Activated CD4-positive, alpha-beta T cell treated with anti-CD3 and anti-CD28 coated beads, Interleukin-10, Interleukin-2, amounts not matched to agents 100 ng/mL and 50 ng/mL, durations not matched to agents 16 hours and 8 hours (primary cell): Measurements from ENCODE around the gene DYNLL2.
"Not testable (repeated sequence)": the region's sequence is repeated elsewhere in the genome, so short reads cannot be mapped to it uniquely, and the experiment has no call there.

Experiments
- DNase-seq: peaks from one replicate; pipeline ENCODE4 v3.0.0-alpha.2; 2020

The DYNLL2 gene

DNA sequence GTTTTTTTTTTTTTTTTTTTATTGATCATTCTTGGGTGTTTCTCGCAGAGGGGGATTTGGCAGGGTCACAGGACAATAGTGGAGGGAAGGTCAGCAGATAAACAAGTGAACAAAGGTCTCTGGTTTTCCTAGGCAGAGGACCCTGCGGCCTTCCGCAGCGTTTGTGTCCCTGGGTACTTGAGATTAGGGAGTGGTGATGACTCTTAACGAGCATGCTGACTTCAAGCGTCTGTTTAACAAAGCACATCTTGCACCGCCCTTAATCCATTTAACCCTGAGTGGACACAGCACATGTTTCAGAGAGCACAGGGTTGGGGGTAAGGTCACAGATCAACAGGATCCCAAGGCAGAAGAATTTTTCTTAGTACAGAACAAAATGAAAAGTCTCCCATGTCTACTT lies 10.0 kb upstream of the DYNLL2 start:
- not testable (repeated sequence) for DNase-seq

DNA sequence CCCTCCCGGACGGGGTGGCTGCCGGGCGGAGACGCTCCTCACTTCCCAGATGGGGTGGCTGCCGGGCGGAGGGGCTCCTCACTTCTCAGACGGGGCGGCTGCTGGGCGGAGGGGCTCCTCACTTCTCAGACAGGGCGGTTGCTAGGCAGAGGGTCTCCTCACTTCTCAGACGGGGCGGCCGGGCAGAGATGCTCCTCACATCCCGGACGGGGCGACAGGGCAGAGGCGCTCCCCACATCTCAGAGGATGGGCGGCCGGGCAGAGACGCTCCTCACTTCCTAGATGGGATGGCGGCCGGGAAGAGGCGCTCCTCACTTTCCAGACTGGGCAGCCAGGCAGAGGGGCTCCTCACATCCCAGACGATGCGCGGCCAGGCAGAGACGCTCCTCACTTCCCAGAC lies 8.8 kb upstream of the DYNLL2 start:
- not testable (repeated sequence) for DNase-seq

DNA sequence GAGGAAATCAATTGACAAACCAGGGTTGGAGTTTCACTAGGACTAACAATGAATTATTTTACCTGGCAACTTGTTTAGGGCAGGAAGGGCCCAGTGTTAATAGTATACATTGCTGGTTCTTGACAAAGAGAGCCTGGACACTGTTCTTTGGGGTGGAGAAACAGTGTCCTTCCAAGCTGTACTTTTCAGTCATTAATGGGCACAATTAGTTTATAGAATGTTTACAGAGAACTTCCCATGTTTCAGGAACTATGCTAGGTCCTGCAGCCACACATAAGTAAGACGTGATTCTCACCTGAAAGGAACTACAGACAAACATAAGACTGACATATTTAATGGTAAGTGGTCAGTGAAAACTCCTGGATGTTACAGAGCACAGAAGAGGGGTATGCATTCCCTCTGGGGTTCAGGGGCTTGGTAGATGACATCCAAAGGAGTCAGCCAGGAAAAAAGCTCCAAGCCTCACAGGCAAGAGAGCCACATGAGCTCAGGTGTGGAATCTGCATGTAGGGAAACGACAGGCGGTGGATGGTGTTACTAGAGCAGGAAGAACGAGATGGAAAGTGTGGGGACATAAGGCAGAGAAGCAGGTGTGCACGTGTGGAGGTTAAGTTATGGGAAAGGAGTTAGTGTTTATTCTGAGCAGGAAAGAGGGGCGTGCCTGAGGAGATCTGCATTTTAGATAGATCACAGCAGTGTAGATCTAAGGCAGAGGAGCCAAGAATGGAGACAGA lies 3.8 kb upstream of the DYNLL2 start:
- no peak for DNase-seq

DNA sequence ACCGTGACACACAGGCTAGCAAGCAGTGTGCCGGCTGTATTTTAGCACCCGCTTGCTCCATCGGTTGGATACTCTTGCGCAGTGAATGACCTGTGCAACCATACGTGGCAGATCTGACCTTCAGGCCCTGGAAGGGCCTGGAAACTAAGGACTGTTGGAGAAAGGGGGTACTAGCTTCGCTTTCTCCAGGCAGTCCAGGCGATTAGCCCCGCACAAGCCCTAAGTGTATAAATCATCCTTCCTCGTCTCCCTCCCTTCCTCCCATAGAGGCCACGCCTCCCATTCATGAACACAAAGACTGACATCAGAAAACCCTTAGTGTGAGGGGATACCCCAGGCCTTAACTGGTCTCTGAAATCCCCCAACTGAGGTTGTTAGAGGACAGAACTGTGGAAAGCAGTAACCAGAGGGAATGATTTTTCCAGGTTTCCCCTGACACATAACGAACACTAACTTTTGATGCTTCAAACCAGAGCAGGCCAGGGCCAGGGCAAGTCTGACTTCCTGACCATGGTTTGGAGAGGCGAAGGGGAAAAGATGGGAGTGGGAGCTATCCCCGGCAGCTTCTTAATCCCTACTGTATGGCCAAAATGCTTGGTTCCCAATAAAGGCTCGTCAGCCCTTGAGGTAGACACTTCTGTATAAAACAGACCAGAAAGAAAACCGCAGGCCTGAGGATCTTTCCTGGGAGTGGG lies 1.4 kb upstream of the DYNLL2 start:
- DNase-seq: no peak

DNA sequence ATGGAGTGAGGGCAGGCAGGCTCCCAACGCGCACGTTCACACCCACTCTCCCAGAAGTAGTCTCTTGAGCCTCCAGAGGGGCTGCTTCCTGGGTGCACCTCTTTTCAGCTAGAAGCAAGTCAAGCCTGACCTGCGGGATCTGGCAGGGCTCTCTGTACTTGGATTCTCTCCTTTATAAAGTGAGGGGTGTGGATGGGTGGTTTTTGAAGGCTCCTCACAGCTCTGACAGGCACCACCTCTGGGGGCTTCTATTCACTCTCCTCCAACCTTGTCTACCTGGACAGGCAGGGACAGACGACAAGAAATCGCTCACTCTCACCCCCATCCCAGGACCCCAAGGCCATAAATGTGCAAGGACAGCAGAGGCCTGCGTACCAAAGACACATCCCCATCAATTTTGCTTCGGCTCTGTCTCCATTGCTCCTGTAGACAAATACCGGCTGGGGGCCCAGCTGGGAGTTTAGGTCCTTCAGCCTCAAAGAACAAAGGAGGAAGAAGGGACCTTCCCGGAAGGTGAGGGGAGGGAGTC lies 814 bp upstream of the DYNLL2 start:
- no peak for DNase-seq

DNA sequence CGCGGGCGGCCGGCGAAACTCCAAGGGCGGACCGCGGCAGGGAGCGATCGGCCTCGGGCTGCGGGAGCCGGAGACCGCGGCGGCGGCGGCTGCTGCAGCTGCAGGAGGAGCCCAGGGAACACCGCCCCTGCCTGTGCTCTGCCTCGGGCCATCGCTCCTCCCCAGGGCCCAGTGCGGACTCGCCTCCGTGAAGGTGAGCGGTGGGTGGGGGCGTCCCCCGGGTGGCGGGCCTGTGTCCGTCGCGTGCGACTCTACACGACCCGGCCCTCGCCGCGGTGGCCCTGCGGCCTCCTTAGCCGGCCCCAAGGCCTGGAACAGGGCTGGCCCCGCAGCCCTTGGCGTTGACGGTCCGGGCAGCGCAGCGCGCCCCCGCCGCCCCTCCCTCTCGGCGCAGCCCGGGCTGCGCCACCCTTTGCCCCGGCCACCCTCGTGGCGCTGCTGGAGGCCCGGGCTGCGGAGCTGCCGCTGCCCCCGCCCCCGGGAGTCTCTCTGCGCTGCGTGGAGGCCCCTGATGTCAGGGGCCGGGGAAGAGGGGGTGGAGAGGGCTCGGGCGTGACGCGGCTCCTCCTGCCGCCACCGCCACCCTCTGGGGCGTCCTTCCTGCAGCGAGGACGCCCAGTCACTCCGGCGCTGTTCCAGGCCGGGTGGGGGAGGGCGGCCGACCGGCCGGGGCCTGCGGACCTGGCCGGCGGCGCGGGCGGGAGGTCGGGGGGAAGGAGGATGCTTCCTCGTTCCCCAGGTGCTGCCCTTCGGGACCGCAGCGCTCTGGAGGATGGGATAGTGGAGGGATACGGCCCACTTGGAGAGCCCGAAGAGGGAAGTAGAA lies 485 bp downstream of the DYNLL2 start:
- DNase-seq: peak; percentile 71

DNA sequence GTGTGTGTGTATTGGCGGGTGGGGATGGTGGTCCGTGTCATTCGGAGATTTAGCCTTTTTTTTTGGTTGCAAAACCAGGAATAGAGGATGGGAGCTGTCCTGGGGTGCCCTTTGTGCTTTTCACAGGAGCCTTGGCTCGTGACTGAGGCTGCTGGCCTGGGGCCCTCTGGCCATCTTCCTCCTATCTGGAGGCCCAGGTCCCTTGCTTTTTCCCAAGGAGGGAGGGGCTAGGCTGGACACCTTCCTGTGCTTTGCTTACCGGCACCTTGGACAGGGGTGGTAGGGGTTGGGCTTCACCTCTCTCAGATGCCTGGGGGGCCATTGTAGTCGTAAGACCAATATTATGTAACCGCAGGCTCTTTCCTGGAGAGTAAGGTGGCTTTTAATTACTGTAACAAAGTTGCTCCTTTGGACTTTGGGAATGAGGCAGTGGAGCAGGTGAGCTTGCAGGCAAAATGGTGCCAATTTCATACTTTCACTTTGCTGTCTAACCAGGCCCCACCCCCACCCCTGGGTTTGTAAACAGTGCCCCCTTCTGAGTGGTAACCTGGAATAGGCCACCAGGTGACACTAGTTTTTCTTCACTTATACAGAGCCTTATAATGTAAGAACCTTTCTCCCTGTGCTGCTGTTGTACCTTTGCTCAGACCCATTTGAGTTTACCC lies 1.2 kb downstream of the DYNLL2 start:
- DNase-seq: peak; percentile 56

DNA sequence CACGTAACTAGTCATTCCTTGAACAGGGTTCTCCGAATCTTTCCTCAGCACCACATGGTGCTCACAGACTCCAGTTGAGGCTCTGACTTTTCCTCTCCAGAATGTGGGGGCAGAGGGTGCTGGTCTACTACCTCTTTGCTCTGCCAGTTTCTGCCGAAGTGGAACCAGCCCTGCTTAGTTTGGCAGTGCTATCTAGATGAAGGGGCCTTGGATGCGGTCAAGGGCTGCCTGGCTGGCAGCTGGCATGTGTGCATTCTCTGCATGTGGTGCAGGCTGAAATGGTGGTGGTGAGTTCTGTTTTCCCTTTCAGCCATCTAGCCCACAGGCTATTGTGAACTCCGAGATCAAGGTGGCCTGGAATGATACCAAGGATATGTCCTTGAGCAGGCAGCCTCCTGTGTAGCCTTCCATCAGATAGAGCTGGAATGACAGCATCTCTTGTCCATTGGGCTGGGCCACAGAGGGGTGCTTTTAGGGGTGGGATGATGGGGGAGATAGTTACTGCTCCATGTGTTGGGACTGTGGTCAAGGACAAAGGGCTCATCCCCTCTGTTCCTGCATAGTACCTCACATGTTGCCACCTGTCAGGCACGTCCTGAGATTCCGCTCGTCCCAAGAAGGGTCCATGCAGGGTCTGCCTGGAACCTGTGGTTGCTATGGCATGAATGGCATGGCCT lies 2.0 kb downstream of the DYNLL2 start:
- DNase-seq: no peak

DNA sequence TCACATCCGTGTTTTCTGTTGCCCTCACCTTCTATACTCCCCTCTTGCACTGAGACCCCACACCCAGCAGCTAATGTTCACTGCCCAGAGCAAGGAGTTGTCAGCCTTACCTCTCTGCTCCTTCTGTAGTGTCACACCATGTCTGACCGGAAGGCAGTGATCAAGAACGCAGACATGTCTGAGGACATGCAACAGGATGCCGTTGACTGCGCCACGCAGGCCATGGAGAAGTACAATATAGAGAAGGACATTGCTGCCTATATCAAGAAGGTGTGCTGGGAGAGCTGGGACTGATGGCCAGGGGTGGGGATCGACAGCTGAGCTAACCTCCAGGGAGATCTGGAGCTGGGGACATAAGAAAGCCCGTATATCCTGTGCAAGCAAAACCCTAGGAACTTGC lies 3.7 kb downstream of the DYNLL2 start:
- no peak for DNase-seq

DNA sequence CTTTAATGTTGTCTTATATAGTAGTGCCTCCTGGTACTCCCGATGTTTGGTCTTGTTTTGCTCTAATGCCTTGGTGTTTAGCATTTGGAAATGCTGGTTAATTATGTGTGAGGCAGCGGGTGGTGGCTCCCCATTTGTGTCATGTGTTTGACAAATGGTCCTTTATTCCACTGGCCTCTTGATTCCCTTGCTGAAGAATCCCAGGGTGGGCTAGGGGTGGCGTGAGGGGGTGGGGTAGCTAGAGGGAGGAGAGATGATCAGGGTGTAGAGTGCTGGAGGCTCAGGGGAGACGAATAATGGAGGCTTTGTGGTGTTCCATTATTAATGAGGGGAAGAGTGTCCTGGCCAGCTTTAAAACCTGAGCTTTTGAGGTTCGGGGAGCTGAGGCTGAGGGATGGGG lies 5.4 kb downstream of the DYNLL2 start:
- DNase-seq: no peak

DNA sequence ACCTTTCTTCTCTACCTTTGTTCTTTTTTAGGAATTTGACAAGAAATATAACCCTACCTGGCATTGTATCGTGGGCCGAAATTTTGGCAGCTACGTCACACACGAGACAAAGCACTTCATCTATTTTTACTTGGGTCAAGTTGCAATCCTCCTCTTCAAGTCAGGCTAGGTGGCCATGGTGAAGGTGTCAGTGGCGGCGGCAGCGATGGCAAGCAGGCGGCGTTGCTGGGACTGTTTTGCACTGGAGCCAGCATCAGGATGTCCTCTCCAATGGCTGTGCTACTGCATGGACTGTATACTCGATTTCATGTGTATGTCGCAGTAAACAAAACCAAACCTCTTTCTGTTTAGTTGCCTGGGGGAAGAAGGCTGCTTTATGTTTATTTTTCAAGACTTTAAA lies 5.9 kb downstream of the DYNLL2 start:
- no peak for DNase-seq

DNA sequence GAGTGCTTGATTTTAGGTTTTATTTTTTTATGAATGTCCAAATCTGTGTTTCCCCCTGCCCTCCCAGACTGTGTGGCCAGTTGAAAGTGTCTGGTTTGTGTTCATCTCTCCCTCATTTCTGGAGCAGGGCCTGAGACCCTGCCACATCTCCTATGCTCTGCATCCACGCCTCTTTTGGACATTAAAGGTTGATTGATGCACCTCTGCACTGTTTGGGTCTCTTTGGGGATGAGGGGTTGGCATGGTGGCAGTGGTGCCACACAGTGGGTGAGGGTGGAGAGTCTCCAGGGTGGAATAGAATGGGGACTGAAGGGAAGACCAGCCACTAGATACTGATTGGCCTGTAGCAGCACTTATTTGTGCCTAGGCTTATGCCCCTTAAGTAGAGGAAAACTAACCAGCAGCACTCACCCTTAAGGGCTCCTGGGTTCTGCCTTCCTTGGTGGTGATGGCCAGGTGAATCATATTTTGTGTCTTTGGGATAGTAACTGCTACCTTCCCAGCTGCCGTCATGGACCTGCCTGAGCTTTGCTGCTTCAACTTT lies 7.9 kb downstream of the DYNLL2 start:
- no peak for DNase-seq

DNA sequence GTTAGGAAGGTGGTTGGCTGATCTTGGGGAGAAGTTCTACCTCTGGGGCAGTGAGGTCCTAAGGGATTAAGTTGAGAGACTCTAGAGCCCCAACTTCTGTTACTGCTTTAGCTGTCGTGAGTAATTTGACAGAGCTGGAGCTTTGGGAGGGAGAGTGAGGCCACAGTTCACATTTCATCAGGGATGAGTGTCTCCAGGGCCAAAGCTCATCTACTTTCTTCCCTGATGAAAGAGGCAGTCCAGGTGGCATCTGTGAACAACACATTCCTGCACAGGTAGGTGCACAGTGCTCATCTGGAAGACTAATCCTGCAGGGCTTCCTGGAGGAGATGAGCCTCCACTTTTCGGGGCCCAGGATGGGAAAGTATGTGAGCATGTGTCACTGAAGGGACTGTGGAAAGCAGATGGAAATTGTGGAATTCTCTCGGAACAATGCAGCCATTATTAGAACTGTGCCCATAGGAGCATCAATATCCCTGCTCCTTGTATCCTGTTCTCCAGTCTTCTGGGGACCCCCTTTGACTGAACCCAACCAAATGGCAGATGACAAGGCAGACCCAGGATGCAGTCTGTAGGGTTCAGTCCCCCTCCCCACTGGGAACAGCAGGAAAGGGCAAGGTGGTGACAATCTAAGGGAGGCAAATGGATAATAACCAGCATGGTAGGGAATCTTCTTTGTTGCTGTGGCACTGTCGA lies 9.0 kb downstream of the DYNLL2 start:
- DNase-seq: no peak

DNA sequence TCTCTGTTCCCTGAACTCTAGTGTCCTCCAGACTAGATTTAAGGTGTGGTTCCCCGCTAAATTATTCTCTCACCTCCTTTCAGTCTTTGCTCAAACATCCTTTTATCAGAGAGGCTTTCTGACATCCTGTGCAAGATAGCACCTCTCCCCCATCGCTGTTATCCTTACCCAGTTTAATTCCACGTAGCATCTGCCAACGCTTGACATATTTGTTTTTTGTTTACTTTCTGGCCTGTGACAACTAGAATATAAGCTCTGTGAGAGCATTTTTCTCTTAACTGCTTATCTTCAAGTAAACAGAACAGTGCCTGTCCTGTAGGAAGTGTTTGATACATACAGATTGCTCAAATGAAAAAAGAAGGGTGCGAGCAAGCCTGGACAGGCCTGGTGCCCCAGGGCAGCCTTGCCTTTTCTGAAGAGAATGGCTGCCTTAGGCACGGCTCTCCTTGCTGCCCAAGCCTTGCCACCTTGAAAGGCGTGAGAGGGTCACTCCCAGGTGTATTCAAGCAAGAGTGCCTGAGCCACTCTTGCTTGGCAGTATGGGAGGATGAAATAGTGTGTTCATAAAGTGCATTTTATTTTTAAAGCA lies 9.7 kb downstream of the DYNLL2 start:
- DNase-seq: no peak

DNA sequence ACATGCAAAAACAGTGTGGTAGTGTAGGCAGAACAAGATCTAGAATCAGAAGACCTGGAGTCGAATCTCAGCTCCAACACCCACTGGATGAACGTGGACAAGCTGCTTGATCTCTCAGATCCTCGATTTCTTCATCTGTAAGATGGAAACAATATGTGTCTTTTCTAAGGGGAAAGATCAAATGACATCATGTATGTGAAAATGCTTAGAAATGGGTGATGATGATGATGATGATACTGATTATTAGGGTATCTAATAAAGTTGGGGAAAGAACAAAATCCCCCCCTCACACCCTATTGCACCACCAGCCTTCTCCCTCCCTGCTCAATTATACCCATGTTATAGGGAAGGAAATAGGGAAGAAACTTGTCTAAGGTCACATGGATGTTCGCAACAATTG lies 10.9 kb downstream of the DYNLL2 start:
- DNase-seq: no peak

DNA sequence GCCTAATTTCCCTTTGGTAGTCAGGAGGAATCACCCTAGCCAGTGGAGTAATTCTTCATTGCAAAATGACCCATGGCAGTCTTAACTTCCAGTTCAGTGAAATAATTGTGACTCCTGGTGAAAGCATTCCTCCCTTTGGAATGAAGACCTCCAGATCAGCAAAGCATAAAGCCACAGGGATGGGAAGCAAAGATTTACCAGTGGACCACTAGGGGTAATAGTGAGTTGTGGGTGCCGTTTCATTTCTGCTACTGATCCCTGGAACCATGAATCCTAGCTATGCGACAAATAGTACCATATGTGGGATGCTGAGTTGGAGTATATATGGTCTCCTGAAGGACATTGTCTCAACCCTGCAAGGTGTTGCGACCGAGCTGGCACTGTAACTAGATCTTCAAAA lies 13.7 kb downstream of the DYNLL2 start:
- DNase-seq: no peak

DNA sequence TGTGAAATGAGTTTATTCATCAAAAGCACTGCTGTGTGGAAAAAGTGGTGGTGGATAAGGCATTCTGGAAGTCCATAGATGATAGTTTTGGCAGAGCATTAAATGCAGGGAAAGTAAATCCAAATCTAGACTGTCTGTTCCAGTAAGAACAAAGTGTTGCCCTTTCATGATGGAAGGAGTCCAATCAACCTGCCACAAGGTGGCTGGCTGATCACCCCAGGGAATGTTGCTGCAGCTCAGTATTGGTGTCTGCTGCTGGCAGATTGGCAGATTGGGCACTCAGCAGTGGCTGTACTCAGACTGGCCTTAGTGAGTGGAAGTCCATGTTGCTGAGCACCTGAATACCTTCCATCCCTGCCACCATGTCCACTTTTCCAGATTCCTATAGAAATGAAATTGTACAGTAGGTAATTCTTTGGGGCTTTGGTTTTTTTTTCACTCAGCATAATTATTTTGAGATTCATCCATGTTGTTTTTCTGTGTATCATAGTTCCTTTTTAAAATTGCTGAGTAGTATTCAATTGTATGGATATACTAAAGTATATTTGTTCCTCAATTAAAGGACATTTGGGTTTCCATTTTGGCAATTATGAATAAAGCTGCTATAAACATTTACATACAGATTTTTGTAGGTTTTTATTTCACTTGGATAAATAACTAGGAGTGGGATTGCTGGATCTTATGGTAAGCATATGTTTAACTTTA lies 14.3 kb downstream of the DYNLL2 start:
- no peak for DNase-seq

DNA sequence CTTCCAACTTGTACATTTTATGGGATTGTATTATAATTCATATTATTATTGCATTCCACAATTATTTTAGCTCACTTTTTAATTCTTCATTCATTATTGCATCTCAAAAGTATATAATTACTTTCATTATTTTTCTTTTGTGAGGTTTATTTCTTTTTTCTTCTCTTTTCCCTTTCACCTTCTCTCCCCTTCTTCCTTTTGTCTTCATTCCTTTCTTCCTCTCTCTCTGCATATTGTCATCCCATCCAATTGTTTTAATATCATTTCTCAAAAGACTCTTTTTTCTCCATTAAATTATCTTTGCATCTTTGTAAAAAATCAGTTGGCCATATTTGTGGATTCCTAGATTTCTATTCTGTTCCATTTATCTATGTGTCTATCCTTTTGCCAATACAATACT lies 17.3 kb downstream of the DYNLL2 start:
- DNase-seq: no peak

DNA sequence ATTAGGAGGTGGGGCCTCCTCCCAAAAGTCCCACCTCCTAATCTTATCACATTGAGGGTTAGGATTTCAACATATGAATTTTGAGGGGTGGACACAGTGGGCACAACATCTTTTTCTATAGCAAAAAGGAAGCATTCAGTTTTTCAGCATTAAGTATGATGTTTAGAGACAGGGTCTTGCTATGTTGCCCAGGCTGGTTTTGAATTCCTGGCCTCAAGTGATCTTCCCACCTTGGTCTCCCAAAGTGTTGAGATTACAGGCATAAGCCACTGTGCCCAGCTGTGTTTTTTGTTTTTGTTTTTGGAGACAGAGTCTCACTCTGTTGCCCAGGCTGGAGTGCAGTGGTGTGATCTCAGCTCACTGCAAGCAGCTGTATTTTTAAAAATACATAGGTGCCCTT lies 18.7 kb downstream of the DYNLL2 start:
- not testable (repeated sequence) for DNase-seq

DNA sequence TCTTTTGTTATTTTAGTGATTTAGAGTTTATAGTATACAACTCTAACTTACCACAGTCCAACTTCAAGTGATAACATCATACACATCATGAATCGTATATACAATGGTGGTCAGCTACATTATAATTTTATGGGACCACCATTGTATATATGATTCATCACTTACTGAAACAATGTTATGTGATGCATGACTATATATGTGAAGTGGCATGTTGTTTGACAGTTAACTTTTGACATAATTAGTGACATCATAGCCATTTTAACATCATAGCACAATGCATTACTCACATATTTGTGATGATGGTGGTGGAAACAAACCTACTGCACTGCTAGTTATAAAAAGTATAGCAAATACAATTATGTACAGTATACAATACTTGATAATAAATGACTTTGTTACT lies 21.9 kb downstream of the DYNLL2 start:
- DNase-seq: no peak
